Astrocyte of the spinal cord (primary cell): ENCODE measurements around the gene PLA2G4B.

Source experiments
- DNase-seq: peaks from one replicate; pipeline ENCODE4 v3.0.0; 2011; ENCODE audit warnings: low read depth, low spot score
- H3K4me3 ChIP-seq: 2 replicates; pipeline ENCODE4 v1.5.1; 2011; ENCODE audit warnings: low read depth, mild to moderate bottlenecking, low read length, moderate library complexity
- in situ Hi-C: cut with HindIII; loops from 2 replicates; pipeline ENCODE4 v1.10.0; 2017; ENCODE audit warnings: low sequenced_read_pairs
- TF ChIP-seq, protein P1 (sequence below): IDR thresholded peaks from 2 replicates; pipeline ENCODE4 v1.5.1; 2012; ENCODE audit warnings: low read depth, mild to moderate bottlenecking, low read length, inconsistent platforms

The PLA2G4B gene

DNA sequence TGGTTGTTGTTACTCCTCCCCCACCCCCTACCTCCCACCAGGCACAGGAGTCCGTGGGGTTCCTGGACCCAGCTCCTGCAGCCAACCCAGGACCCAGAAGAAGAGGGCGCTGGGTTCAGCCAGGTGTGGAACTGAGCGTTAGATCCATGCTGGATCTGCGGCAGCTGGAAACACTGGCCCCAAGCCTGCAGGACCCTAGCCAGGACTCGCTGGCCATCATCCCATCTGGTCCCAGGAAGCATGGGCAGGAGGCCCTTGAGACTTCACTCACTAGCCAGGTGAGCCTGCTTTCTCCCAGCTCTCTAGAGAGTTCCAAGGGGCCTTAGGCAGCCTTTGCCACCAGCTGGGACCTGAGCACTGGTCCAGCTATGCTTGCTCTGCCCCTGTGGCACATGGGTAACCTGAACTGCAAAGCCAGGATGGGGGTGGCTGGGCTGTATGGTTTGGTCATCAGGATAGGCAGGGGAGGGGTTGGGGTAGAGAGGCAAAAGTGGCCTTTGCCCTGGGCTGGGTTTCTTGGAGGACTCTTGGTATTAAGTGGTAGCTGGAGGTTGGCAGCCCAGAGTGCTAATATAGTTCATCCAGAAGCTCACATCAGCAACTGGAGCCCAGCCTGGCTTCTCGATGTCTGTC lies 17.7 kb upstream of the PLA2G4B start:
- no peak overlapping the region for H3K4me3 ChIP-seq
- TF ChIP-seq, protein P1, sequence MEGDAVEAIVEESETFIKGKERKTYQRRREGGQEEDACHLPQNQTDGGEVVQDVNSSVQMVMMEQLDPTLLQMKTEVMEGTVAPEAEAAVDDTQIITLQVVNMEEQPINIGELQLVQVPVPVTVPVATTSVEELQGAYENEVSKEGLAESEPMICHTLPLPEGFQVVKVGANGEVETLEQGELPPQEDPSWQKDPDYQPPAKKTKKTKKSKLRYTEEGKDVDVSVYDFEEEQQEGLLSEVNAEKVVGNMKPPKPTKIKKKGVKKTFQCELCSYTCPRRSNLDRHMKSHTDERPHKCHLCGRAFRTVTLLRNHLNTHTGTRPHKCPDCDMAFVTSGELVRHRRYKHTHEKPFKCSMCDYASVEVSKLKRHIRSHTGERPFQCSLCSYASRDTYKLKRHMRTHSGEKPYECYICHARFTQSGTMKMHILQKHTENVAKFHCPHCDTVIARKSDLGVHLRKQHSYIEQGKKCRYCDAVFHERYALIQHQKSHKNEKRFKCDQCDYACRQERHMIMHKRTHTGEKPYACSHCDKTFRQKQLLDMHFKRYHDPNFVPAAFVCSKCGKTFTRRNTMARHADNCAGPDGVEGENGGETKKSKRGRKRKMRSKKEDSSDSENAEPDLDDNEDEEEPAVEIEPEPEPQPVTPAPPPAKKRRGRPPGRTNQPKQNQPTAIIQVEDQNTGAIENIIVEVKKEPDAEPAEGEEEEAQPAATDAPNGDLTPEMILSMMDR, result no peak
- in situ Hi-C loops, result no loop called here
- no peak for DNase-seq

DNA sequence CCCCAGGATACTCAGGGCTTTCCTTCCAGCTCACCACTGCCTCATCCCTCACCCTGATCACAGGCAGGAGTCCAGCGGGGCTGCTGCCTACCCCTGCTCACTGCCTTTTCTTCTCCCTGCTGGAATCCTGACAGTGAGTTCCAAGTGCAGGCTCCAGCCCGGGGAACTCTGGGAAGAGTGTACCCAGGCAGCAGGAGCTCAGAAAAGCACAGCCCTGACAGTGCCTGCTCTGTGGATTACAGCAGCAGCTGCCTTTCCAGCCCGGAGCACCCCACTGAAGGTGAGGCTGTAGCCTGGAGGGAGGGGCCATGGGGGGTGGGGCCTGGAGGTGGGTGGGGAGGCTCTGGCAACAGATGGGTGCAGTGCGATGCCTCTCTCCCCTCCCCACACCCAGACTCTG lies 16.8 kb upstream of the PLA2G4B start:
- DNase-seq, result no peak
- no peak overlapping the region for H3K4me3 ChIP-seq
- TF ChIP-seq, protein P1, result no peak
- in situ Hi-C loops, result no loop called here

DNA sequence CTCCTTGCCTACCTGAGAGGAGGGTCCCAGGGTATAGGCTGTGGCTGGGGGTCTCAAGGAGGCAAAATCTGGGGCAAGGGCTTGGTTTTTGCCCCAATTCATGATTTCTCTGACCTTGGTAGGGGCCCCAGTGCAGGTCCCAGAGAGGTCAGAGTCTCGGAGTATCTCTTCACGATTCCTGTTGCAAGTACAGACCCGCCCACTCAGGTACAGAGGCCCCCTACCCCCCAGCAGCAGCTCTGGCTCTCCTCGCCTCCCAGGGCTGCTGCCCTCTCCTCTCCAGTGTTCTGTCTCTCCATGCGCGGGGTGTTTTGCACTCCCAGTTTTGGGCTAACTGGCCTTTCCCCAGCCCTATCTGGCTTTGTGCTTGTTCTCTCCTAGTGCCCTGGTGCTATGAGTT lies 16.2 kb upstream of the PLA2G4B start:
- in situ Hi-C loops, result no loop called here
- no peak overlapping the region for H3K4me3 ChIP-seq
- TF ChIP-seq, protein P1, result no peak
- DNase-seq, result no peak

DNA sequence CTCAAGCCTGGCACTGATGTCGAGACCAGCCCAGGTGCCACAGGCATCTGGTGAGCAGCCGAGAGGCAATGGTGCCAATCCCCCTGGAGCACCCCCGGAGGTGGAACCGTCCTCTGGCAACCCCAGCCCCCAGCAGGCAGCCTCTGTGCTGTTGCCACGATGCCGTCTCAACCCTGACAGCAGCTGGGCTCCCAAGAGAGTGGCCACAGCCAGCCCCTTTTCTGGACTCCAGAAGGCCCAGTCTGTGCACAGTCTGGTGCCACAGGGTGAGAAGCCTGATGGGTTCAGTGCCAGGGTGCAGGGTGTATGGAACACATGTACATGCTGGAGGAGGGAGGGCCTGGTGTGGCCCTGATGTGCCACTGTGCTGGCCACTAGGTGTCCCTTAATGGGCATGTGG lies 15.7 kb upstream of the PLA2G4B start:
- in situ Hi-C loops, result no loop called here
- H3K4me3 ChIP-seq, result no peak overlapping the region
- DNase-seq, result no peak

DNA sequence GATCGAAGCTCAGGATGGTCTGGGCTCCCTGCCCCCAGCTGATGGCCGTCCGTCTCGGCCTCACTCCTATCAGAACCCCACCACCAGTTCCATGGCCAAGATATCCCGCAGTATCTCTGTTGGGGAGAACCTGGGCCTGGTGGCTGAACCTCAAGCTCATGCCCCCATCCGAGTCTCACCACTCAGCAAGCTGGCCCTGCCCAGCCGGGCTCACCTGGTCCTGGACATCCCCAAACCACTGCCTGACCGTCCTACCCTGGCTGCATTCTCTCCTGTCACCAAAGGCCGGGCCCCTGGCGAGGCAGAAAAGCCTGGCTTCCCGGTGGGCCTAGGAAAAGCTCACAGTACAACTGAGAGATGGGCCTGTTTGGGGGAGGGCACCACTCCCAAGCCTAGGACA lies 15.1 kb upstream of the PLA2G4B start:
- no peak overlapping the region for H3K4me3 ChIP-seq
- TF ChIP-seq, protein P1, result no peak
- no peak for DNase-seq
- in situ Hi-C loops, result no loop called here

More for the DNA sequence above, 15.7 kb upstream of the PLA2G4B start:
- TF ChIP-seq, protein P1, result no peak

DNA sequence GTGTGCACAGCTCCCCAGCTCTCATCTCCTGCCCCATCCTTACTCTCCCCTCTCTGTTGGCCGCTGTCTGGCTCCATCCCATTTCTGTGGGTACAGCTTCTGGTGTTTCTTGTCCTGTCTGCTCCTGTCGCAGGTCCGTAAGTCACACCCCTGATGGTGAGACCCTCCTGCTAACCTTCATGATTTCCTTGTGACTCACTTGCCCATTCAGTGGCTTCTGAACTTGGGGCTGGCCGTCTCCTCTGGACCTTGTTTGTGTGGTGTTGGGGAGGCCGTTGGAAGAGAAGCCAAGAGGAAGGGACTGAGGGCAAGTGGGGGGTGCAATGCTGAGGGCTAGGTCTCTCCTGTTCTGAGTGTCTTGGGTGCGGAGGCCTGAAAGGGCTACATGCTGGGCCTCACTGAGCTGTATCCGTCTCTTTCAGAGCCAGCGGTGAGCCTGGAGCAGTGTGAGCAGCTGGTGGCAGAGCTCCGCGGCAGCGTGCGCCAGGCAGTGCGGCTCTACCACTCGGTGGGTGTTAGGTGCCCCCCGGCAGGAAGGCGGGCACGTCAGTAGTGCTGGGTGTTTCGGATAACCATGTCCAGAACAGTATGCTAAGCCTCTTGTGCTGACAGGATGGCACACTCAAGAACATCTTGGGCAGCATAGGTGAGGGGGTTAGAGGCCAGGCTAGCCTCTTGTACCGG lies 14.4 kb upstream of the PLA2G4B start:
- in situ Hi-C loops, result no loop called here
- no peak for DNase-seq
- H3K4me3 ChIP-seq, result no peak overlapping the region
- TF ChIP-seq, protein P1, result no peak
